K562 (cell line): ENCODE data around the gene ITPRID2. TPM values are rescaled to one million over a fixed set of nuclear protein-coding genes. Genes with fewer than 3 reads are reported as not detected.

Experiments
- ATAC-seq: fragments of 200-7000 bp; cut with Tn5 transposase; 3 replicates; pipeline ENCODE4 v1.9.1; 2020; ENCODE audit warnings: moderate library complexity
- BruUV-seq: library from RNA; stranded (reverse); fragments of 400-500 nt; replicated peaks from 2 replicates; lab custom pipeline; 2021; lab: Mats Ljungman, UMichigan
- CTCF ChIA-PET: fragments of 300-600 bp; formaldehyde crosslinking; extraction: SDS; loops from one replicate; lab custom pipeline; 2021; ENCODE audit warnings: low intra/inter-chr PET ratio; lab: Yijun Ruan, JAX
- POLR2A ChIA-PET: fragments of 300-600, 350-650 bp; sonication (Branson Sonifier 250); formaldehyde crosslinking; extraction: SDS; loops from one replicate; lab custom pipeline; 2021; ENCODE audit warnings: antibody characterized with exemption, inconsistent platforms; lab: Yijun Ruan, JAX
- DNase-seq, 4 experiments: peaks; one replicate each; pipeline versions ENCODE4 v3.0.0 to v3.0.0-alpha.2; 2011 to 2018; ENCODE audit warnings: low spot score in 3 of 4, mixed read lengths in 3 of 4; ENCODE audit errors: extremely low read depth in 1 of 4
- FAIRE-seq: peaks from 2 replicates; lab custom pipeline; 2011; peaks lifted over from hg19 to GRCh38; lab: Jason Lieb, UNC
- H2AFZ ChIP-seq: 2 replicates; pipeline ENCODE4 v1.6.0; 2011; ENCODE audit warnings: low read depth, low read length, control low read depth, inconsistent platforms
- H3K27ac ChIP-seq: fragments of 200-600 bp; 3 replicates; pipeline ENCODE4 v1.8.0; 2011; ENCODE audit warnings: low read depth, mild to moderate bottlenecking, control low read depth, inconsistent platforms, low read length, moderate library complexity, mixed read lengths; ENCODE audit errors: extremely low read depth
- H3K27me3 ChIP-seq, 2 experiments: fragments of 300-600 bp in 1 of 2; 2 replicates in 1 of 2; 3 replicates in 1 of 2; pipeline versions ENCODE4 v1.6.0 to v1.8.0; 2011; ENCODE audit warnings: inconsistent platforms in 2 of 2, low read length in 2 of 2, mild to moderate bottlenecking in 1 of 2, mixed read lengths in 1 of 2, moderate library complexity in 1 of 2; ENCODE audit not compliant: control insufficient read depth in 2 of 2, insufficient read depth in 2 of 2
- H3K36me3 ChIP-seq: fragments of 300-600 bp; 3 replicates; pipeline ENCODE4 v1.8.0; 2011; ENCODE audit warnings: mild to moderate bottlenecking, low read length, inconsistent platforms; ENCODE audit not compliant: control insufficient read depth, insufficient read depth
- H3K4me1 ChIP-seq, 2 experiments: fragments of 200-600 bp in 1 of 2; replicated peaks in 1 of 2; 2 replicates in 1 of 2; 3 replicates in 1 of 2; pipeline versions ENCODE4 v1.5.1 to v1.8.0; 2011; ENCODE audit warnings: inconsistent platforms in 2 of 2, low read length in 2 of 2, mild to moderate bottlenecking in 1 of 2, mixed read lengths in 1 of 2, moderate library complexity in 1 of 2; ENCODE audit not compliant: control insufficient read depth in 2 of 2, insufficient read depth in 2 of 2
- H3K4me2 ChIP-seq: 2 replicates; pipeline ENCODE4 v1.6.1; 2011; ENCODE audit warnings: low read length, control low read depth, inconsistent platforms, mixed read lengths; ENCODE audit not compliant: insufficient read depth
- H3K4me3 ChIP-seq: fragments of 200-600 bp; sonication (generic), shearing (Covaris generic); 2 replicates; pipeline ENCODE4 v1.5.1; 2016; ENCODE audit warnings: control low read depth, inconsistent platforms
- H3K79me2 ChIP-seq: fragments of 200-600 bp; 3 replicates; pipeline ENCODE4 v1.8.0; 2011; ENCODE audit warnings: low read length, inconsistent platforms; ENCODE audit not compliant: control insufficient read depth, insufficient read depth
- H3K9ac ChIP-seq, 2 experiments: 2 replicates each; pipeline versions ENCODE4 v1.6.0 to v1.6.1; 2011; ENCODE audit warnings: low read depth in 2 of 2, low read length in 2 of 2, control low read depth in 1 of 2, inconsistent platforms in 1 of 2, mild to moderate bottlenecking in 1 of 2, mixed read lengths in 1 of 2; ENCODE audit not compliant: insufficient read depth in 1 of 2
- H3K9me1 ChIP-seq: one replicate; pipeline ENCODE4 v1.6.0; 2011; ENCODE audit warnings: inconsistent platforms, mild to moderate bottlenecking, low read length, moderate library complexity; ENCODE audit not compliant: control insufficient read depth, insufficient read depth
- H3K9me3 ChIP-seq: replicated peaks from 2 replicates; pipeline ENCODE4 v1.5.1; 2011; ENCODE audit warnings: low read depth, low read length, inconsistent platforms; ENCODE audit not compliant: control insufficient read depth, insufficient read depth
- H4K20me1 ChIP-seq: replicated peaks from 2 replicates; pipeline ENCODE4 v1.6.1; 2011; ENCODE audit warnings: low read length, inconsistent platforms, mixed read lengths; ENCODE audit not compliant: control insufficient read depth, insufficient read depth
- GATAD2B ChIP-seq: fragments of 450-650 bp; IDR thresholded peaks from 2 replicates; pipeline ENCODE4 v1.6.1; 2017; ENCODE audit warnings: mild to moderate bottlenecking, borderline replicate concordance
- KHSRP ChIP-seq: fragments of 450-650 bp; IDR thresholded peaks from 2 replicates; pipeline ENCODE4 v1.6.1; 2017
- MCM3 ChIP-seq: fragments of 450-650 bp; IDR thresholded peaks from 2 replicates; pipeline ENCODE4 v1.6.1; 2016
- MYC ChIP-seq, 2 experiments: fragments of 250-450 bp in 1 of 2; sonication (Bioruptor Pico) in 1 of 2; IDR thresholded peaks; 2 replicates each; pipeline versions ENCODE4 v1.5.1 to v1.6.1; 2012 to 2021; ENCODE audit warnings: low read depth in 2 of 2, borderline replicate concordance in 1 of 2, improper control_type of control experiment in 1 of 2, low read length in 1 of 2, mild to moderate bottlenecking in 1 of 2, moderate library complexity in 1 of 2
- NR2C1 ChIP-seq, 2 experiments: fragments of 450-650 bp; IDR thresholded peaks; 2 replicates each; pipeline ENCODE4 v1.6.1; 2017; ENCODE audit warnings: mild to moderate bottlenecking in 2 of 2, antibody characterized with exemption in 1 of 2, inconsistent platforms in 1 of 2, missing compliant biosample characterization in 1 of 2, missing genetic modification characterization in 1 of 2
- RBFOX2 ChIP-seq: fragments of 200-400 bp; formaldehyde crosslinking; IDR thresholded peaks from 2 replicates; pipeline ENCODE4 v1.6.1; 2017; ENCODE audit warnings: low read depth, mild to moderate bottlenecking, low read length, moderate library complexity
- SMARCB1 ChIP-seq: IDR thresholded peaks from 2 replicates; pipeline ENCODE4 v1.6.1; 2011; ENCODE audit warnings: improper control_type of control experiment, low read depth; ENCODE audit not compliant: insufficient read length
- SMARCC2 ChIP-seq: fragments of 450-650 bp; IDR thresholded peaks from 2 replicates; pipeline ENCODE4 v1.6.1; 2017; ENCODE audit warnings: antibody characterized with exemption, moderate library complexity, mild to moderate bottlenecking, low read depth
- ZNF551 ChIP-seq: fragments of 250-450 bp; sonication (Bioruptor Pico); IDR thresholded peaks from 2 replicates; pipeline ENCODE4 v1.5.0; 2021; ENCODE audit warnings: mild to moderate bottlenecking, moderate library complexity
- WGBS: fragments of 100-300 bp; shearing (Covaris generic); methylation state at CpG from one replicate; pipeline ENCODE4 v1.1.6; 2016; ENCODE audit warnings: low coverage, mixed read lengths; ENCODE audit not compliant: insufficient coverage; ENCODE audit errors: missing lambda C conversion rate; 5-methylcytosine and 5-hydroxymethylcytosine counted together
- in situ Hi-C: fragments of 300-500 bp; cut with MboI; formaldehyde crosslinking; loops from 4 replicates; pipeline ENCODE4 v1.15.0; 2018; ENCODE audit warnings: inconsistent platforms, mixed read lengths
- intact Hi-C: fragments of 100-400 bp; cut with micrococcal nuclease; formaldehyde crosslinking; loops from 2 replicates; pipeline ENCODE4 v1.14.2; 2022
- polyA plus RNA-seq, 8 experiments: library from polyadenylated mRNA; depleted of rRNA in 4 of 8; stranded (reverse) in 5 of 8; unstranded in 3 of 8; fragments of >200 nt; fragmentation: Nextera tagmentation in 2 of 8; fragmentation: Illumina TruSeq in 1 of 8; extraction: Ambion mirVana in 2 of 8; extraction: Trizol in 1 of 8; gene quantifications; 2 replicates each; pipeline versions ENCODE4 v1.2.1 to v1.2.3, GENCODE V29; 2011 to 2014; ENCODE audit warnings: inconsistent platforms in 1 of 8, missing spikeins in 1 of 8
- total RNA-seq, 7 experiments: library from RNA; depleted of rRNA in 6 of 7; stranded (reverse); fragments of >200 nt in 6 of 7; fragmentation: Illumina TruSeq in 2 of 7; extraction: Trizol in 2 of 7; gene quantifications; 2 replicates each; pipeline versions ENCODE4 v1.2.1 to v1.2.3, GENCODE V29; 2011 to 2021; ENCODE audit warnings: low replicate concordance in 1 of 7
- TF ChIP-seq, protein P1 (sequence below): sonication (generic); formaldehyde crosslinking; IDR thresholded peaks from 2 replicates; pipeline ENCODE4 v1.8.0; 2023; ENCODE audit warnings: mild to moderate bottlenecking, missing genetic modification reagents
- TF ChIP-seq, protein P2 (sequence below): fragments of 250-450 bp; sonication (Bioruptor Pico); IDR thresholded peaks from 2 replicates; pipeline ENCODE4 v1.4.0; 2020; ENCODE audit warnings: mild to moderate bottlenecking
- TF ChIP-seq, protein P3 (sequence below): sonication (generic); formaldehyde crosslinking; IDR thresholded peaks from 2 replicates; pipeline ENCODE4 v1.8.0; 2022; ENCODE audit warnings: mild to moderate bottlenecking, missing genetic modification reagents

ITPRID2 gene
- total and polyA plus RNA-seq, 9 of the 15 experiments (the other 6 are each of a cell fraction or from before 2014, with no cell fraction given): 18.5 to 77.8 (median 52.0) TPM

DNA sequence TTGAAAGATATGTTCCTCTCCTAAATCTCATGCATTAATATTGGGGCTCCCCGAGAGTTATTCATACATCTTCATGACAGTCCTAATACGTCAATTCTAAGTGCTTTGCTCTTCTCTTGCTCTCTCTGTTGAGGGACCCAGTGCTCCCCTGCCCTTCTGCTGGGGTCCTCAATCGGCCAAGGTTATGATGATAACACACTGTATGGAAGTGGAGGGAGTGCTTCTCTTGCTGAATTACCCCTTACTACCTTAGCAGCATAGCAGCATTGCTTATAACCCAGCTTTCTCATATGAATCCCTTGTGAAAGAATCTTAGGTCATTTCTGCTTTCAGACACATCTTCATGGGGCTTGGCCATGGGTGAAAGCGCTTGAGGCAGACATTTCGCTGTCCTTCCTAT, 43.2 kb downstream of the ITPRID2 start:
- ChIA-PET POLR2A (no interaction called here), CTCF (no interaction called here)
- H3K9me3 ChIP-seq: no peaks in the 10 kb centered on the region
- TF ChIP-seq, protein P1, sequence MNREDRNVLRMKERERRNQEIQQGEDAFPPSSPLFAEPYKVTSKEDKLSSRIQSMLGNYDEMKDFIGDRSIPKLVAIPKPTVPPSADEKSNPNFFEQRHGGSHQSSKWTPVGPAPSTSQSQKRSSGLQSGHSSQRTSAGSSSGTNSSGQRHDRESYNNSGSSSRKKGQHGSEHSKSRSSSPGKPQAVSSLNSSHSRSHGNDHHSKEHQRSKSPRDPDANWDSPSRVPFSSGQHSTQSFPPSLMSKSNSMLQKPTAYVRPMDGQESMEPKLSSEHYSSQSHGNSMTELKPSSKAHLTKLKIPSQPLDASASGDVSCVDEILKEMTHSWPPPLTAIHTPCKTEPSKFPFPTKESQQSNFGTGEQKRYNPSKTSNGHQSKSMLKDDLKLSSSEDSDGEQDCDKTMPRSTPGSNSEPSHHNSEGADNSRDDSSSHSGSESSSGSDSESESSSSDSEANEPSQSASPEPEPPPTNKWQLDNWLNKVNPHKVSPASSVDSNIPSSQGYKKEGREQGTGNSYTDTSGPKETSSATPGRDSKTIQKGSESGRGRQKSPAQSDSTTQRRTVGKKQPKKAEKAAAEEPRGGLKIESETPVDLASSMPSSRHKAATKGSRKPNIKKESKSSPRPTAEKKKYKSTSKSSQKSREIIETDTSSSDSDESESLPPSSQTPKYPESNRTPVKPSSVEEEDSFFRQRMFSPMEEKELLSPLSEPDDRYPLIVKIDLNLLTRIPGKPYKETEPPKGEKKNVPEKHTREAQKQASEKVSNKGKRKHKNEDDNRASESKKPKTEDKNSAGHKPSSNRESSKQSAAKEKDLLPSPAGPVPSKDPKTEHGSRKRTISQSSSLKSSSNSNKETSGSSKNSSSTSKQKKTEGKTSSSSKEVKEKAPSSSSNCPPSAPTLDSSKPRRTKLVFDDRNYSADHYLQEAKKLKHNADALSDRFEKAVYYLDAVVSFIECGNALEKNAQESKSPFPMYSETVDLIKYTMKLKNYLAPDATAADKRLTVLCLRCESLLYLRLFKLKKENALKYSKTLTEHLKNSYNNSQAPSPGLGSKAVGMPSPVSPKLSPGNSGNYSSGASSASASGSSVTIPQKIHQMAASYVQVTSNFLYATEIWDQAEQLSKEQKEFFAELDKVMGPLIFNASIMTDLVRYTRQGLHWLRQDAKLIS (CRISPR knock-in tag): no peak
- TF ChIP-seq MYC (IDR thresholded peaks at IDR 0.05; ENCODE audit: low read depth, low read length) (no peak), MYC (CRISPR knock-in tag; IDR thresholded peaks at IDR 0.05; ENCODE audit: borderline replicate concordance, low read depth) (no peak), SMARCB1 (no peak), RBFOX2 (no peak), KHSRP (no peak), GATAD2B (no peak), ZNF551 (CRISPR knock-in tag) (no peak), SMARCC2 (no peak), MCM3 (no peak), NR2C1 (IDR thresholded peaks at IDR 0.05) (no peak), NR2C1 (tag; IDR thresholded peaks at IDR 0.05) (no peak)
- TF ChIP-seq, protein P2, sequence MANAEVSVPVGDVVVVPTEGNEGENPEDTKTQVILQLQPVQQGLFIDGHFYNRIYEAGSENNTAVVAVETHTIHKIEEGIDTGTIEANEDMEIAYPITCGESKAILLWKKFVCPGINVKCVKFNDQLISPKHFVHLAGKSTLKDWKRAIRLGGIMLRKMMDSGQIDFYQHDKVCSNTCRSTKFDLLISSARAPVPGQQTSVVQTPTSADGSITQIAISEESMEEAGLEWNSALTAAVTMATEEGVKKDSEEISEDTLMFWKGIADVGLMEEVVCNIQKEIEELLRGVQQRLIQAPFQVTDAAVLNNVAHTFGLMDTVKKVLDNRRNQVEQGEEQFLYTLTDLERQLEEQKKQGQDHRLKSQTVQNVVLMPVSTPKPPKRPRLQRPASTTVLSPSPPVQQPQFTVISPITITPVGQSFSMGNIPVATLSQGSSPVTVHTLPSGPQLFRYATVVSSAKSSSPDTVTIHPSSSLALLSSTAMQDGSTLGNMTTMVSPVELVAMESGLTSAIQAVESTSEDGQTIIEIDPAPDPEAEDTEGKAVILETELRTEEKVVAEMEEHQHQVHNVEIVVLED: no peak
- TF ChIP-seq, protein P3, sequence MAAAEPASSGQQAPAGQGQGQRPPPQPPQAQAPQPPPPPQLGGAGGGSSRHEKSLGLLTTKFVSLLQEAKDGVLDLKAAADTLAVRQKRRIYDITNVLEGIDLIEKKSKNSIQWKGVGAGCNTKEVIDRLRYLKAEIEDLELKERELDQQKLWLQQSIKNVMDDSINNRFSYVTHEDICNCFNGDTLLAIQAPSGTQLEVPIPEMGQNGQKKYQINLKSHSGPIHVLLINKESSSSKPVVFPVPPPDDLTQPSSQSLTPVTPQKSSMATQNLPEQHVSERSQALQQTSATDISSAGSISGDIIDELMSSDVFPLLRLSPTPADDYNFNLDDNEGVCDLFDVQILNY (CRISPR knock-in tag): no peak
- H3K9ac ChIP-seq: no peak overlapping the region
- intact Hi-C loops: no loop called here
- 5% methylated on average over 5 of the region's 5 CpGs for WGBS
- no peak overlapping the region for H2AFZ ChIP-seq
- no peaks in the 10 kb centered on the region for H4K20me1 ChIP-seq
- H3K27ac ChIP-seq: no peak overlapping the region
- H3K9me1 ChIP-seq: no peaks in the 10 kb centered on the region
- in situ Hi-C loops: no loop called here
- no peak overlapping the region for H3K4me3 ChIP-seq
- no peaks in the 10 kb centered on the region for H3K4me1 ChIP-seq
- DNase-seq (no peak), FAIRE-seq (no peak), ATAC-seq (no peak)
- peaks cover 0 to 7% of the 10 kb centered on the region in 2 experiments; a peak in 2 of 5 replicates for H3K27me3 ChIP-seq
- peaks cover 5% of the 10 kb centered on the region; the same call in 1 of the 3 replicates for H3K36me3 ChIP-seq
- H3K4me2 ChIP-seq: no peak overlapping the region
- no peaks in the 10 kb centered on the region for H3K79me2 ChIP-seq
- BruUV-seq: no TSS peak
